ENCODE results near the gene GNE.

The GNE gene

GRCh38 chr9:36284226-36284625 lies 26.0 kb upstream of the GNE start:
- DNase-seq (ENCODE audit: low read depth in 1 of 2, low spot score in 1 of 2): no peak

GRCh38 chr9:36282275-36282674 lies 24.0 kb upstream of the GNE start:
- no peak for TF ChIP-seq GABPA (IDR thresholded peaks at IDR 0.05; ENCODE audit: low read depth)
- TF ChIP-seq, protein P1, sequence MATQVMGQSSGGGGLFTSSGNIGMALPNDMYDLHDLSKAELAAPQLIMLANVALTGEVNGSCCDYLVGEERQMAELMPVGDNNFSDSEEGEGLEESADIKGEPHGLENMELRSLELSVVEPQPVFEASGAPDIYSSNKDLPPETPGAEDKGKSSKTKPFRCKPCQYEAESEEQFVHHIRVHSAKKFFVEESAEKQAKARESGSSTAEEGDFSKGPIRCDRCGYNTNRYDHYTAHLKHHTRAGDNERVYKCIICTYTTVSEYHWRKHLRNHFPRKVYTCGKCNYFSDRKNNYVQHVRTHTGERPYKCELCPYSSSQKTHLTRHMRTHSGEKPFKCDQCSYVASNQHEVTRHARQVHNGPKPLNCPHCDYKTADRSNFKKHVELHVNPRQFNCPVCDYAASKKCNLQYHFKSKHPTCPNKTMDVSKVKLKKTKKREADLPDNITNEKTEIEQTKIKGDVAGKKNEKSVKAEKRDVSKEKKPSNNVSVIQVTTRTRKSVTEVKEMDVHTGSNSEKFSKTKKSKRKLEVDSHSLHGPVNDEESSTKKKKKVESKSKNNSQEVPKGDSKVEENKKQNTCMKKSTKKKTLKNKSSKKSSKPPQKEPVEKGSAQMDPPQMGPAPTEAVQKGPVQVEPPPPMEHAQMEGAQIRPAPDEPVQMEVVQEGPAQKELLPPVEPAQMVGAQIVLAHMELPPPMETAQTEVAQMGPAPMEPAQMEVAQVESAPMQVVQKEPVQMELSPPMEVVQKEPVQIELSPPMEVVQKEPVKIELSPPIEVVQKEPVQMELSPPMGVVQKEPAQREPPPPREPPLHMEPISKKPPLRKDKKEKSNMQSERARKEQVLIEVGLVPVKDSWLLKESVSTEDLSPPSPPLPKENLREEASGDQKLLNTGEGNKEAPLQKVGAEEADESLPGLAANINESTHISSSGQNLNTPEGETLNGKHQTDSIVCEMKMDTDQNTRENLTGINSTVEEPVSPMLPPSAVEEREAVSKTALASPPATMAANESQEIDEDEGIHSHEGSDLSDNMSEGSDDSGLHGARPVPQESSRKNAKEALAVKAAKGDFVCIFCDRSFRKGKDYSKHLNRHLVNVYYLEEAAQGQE (IDR thresholded peaks at IDR 0.05; ENCODE audit: insufficient replicate concordance, low read depth): no peak
- no peak for TF ChIP-seq POLR2AphosphoS5 (IDR thresholded peaks at IDR 0.05; ENCODE audit: low read depth)
- TF ChIP-seq, protein P2, sequence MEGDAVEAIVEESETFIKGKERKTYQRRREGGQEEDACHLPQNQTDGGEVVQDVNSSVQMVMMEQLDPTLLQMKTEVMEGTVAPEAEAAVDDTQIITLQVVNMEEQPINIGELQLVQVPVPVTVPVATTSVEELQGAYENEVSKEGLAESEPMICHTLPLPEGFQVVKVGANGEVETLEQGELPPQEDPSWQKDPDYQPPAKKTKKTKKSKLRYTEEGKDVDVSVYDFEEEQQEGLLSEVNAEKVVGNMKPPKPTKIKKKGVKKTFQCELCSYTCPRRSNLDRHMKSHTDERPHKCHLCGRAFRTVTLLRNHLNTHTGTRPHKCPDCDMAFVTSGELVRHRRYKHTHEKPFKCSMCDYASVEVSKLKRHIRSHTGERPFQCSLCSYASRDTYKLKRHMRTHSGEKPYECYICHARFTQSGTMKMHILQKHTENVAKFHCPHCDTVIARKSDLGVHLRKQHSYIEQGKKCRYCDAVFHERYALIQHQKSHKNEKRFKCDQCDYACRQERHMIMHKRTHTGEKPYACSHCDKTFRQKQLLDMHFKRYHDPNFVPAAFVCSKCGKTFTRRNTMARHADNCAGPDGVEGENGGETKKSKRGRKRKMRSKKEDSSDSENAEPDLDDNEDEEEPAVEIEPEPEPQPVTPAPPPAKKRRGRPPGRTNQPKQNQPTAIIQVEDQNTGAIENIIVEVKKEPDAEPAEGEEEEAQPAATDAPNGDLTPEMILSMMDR (IDR thresholded peaks at IDR 0.05; ENCODE audit: insufficient read depth, low read length): no peak
- no peak for TF ChIP-seq SPI1 (IDR thresholded peaks at IDR 0.05; ENCODE audit: borderline replicate concordance, low read depth)
- Histone ChIP-seq H3K4me3 (replicated peaks; ENCODE audit: insufficient read depth, low read length) (no peak overlapping the region), H3K27ac (replicated peaks) (no peak overlapping the region), H3K27me3 (ENCODE audit: insufficient read depth, poor library complexity, severe bottlenecking) (no peaks in the 10 kb centered on the region)
- DNase-seq (ENCODE audit: low read depth in 1 of 2, low spot score in 1 of 2): no peak

More at GRCh38 chr9:36284226-36284625, 26.0 kb upstream of the GNE start:
- TF ChIP-seq, protein P1 (IDR thresholded peaks at IDR 0.05; ENCODE audit: insufficient replicate concordance, low read depth): no peak
- TF ChIP-seq POLR2AphosphoS5 (IDR thresholded peaks at IDR 0.05; ENCODE audit: low read depth): no peak
- H3K27ac ChIP-seq (replicated peaks): no peak overlapping the region
- H3K27me3 ChIP-seq (ENCODE audit: insufficient read depth, poor library complexity, severe bottlenecking): no peaks in the 10 kb centered on the region
- no peak overlapping the region for H3K4me3 ChIP-seq (replicated peaks; ENCODE audit: insufficient read depth, low read length)

GRCh38 chr9:36280989-36281388 lies 22.7 kb upstream of the GNE start:
- TF ChIP-seq, protein P1 (IDR thresholded peaks at IDR 0.05; ENCODE audit: insufficient replicate concordance, low read depth): no peak
- TF ChIP-seq POLR2AphosphoS5 (IDR thresholded peaks at IDR 0.05; ENCODE audit: low read depth): no peak
- TF ChIP-seq, protein P2 (IDR thresholded peaks at IDR 0.05; ENCODE audit: insufficient read depth, low read length): no peak
- no peak for TF ChIP-seq SPI1 (IDR thresholded peaks at IDR 0.05; ENCODE audit: borderline replicate concordance, low read depth)
- TF ChIP-seq GABPA (IDR thresholded peaks at IDR 0.05; ENCODE audit: low read depth): no peak
- no peak for DNase-seq (ENCODE audit: low read depth in 1 of 2, low spot score in 1 of 2)
- Histone ChIP-seq H3K27ac (replicated peaks) (no peak overlapping the region), H3K27me3 (ENCODE audit: insufficient read depth, poor library complexity, severe bottlenecking) (no peaks in the 10 kb centered on the region), H3K4me3 (replicated peaks; ENCODE audit: insufficient read depth, low read length) (no peak overlapping the region)

Measured in HL-60 (cell line).